Osteoblast (primary cell): Measurements from ENCODE around the gene DNAJB6. TPM values are rescaled to one million over a fixed set of nuclear protein-coding genes. Genes with fewer than 3 reads are reported as not detected.
A peak's percentile ranks its signal among the peaks of the same experiment; 100 is the strongest.

ENCODE experiments used
- DNase-seq: peaks from one replicate; pipeline ENCODE4 v3.0.0; 2011; ENCODE audit warnings: low spot score, mixed read lengths; ENCODE audit not compliant: insufficient read length; ENCODE audit errors: missing footprints
- H2AFZ ChIP-seq: 2 replicates; pipeline ENCODE4 v1.6.0; 2011; ENCODE audit warnings: mild to moderate bottlenecking, low read length
- H3K27ac ChIP-seq: 2 replicates; pipeline ENCODE4 v1.5.1; 2011; ENCODE audit warnings: mild to moderate bottlenecking, low read depth, low read length, moderate library complexity
- H3K27me3 ChIP-seq: 2 replicates; pipeline ENCODE4 v1.6.0; 2012; ENCODE audit warnings: mild to moderate bottlenecking, control low read depth, inconsistent platforms, low read length, moderate library complexity; ENCODE audit not compliant: insufficient read depth
- H3K36me3 ChIP-seq: 2 replicates; pipeline ENCODE4 v1.5.1; 2011; ENCODE audit warnings: mild to moderate bottlenecking, low read length, control low read depth, moderate library complexity; ENCODE audit not compliant: insufficient read depth
- H3K4me1 ChIP-seq: 2 replicates; pipeline ENCODE4 v1.5.1; 2011; ENCODE audit warnings: mild to moderate bottlenecking, low read length, control low read depth, moderate library complexity; ENCODE audit not compliant: insufficient read depth
- H3K4me2 ChIP-seq: 2 replicates; pipeline ENCODE4 v1.6.0; 2011; ENCODE audit warnings: mild to moderate bottlenecking, low read length; ENCODE audit not compliant: insufficient read depth
- H3K4me3 ChIP-seq: fragments of 200-600 bp; sonication (generic); 3 replicates; pipeline ENCODE4 v1.5.1; 2012; ENCODE audit warnings: mild to moderate bottlenecking, low read length, inconsistent platforms; ENCODE audit not compliant: insufficient read depth
- H3K79me2 ChIP-seq: 2 replicates; pipeline ENCODE4 v1.6.0; 2012; ENCODE audit warnings: mild to moderate bottlenecking, low read length, control low read depth, inconsistent platforms; ENCODE audit not compliant: insufficient read depth
- H3K9me3 ChIP-seq: 2 replicates; pipeline ENCODE4 v1.5.1; 2011; ENCODE audit warnings: low read depth, low read length, control low read depth
- H4K20me1 ChIP-seq: 2 replicates; pipeline ENCODE4 v1.6.0; 2012; ENCODE audit warnings: mild to moderate bottlenecking, low read length, control low read depth; ENCODE audit not compliant: insufficient read depth
- CTCF ChIP-seq: IDR thresholded peaks from 2 replicates; pipeline ENCODE4 v1.5.1; 2011; ENCODE audit warnings: mild to moderate bottlenecking, low read depth, low read length, moderate library complexity; ENCODE audit errors: extremely low read depth
- total RNA-seq: library from RNA; depleted of rRNA; stranded (reverse); fragments of >200 nt; gene quantifications from 2 replicates; pipeline ENCODE4 v1.2.3, GENCODE V29; 2012

DNAJB6 gene
- total RNA-seq, 1 donor = 84.7 TPM

DNA sequence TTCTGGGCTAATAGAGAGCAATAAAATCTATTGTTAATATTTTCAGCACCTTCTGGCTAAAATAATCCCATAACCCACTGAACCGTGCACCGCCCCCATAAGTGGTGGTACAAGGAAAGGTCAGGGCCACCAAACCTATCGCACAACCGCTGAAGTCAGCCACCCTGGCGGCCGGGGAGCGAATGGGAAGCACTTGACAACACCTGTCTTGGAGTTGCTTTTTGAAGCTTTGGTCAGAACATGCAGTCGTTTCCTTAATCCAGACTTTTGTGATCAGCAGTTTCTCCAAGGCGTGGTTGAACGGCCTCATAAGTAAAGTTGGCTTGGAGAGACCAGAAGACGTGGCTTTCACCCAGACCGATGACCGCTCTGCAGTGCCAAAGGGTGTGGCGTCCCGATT, 97.4 kb downstream of the DNAJB6 start:
- no peaks in the 10 kb centered on the region for H3K36me3 ChIP-seq
- no peak for TF ChIP-seq CTCF
- no peak overlapping the region for H3K4me3 ChIP-seq
- no peaks in the 10 kb centered on the region for H3K27me3 ChIP-seq
- H3K9me3 ChIP-seq = no peaks in the 10 kb centered on the region
- DNase-seq = peak; percentile 77
- H4K20me1 ChIP-seq = no peaks in the 10 kb centered on the region
- no peak overlapping the region for H2AFZ ChIP-seq
- H3K27ac ChIP-seq = no peak overlapping the region
- H3K4me1 ChIP-seq = peaks cover 6% of the 10 kb centered on the region
- no peaks in the 10 kb centered on the region for H3K79me2 ChIP-seq
- H3K4me2 ChIP-seq = no peak overlapping the region

- H3K27ac ChIP-seq = no peak overlapping the region
These were observed 97.9 kb downstream of the DNAJB6 start for GRCh38 chr7:157434701-157435100.

DNA sequence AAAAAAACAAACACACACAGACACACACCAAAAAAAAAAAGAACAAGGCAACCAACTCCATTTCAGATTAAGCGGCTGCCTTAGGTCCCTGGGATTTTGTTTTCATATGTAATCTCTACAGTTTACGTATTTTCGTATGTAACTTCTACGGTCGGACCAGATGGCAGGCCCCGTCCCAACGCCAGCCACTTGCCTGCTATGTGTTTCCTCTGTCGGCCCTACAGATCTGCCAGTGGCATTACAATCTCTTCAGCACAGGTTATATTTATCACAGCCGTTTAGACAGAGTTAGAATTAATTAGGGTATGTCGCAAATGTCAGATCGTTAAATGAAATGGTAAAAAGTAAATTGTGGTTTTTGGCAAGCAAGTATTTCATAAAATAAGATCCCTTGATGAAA, 99.3 kb downstream of the DNAJB6 start:
- Histone ChIP-seq H3K4me2 (no peak overlapping the region), H3K27ac (no peak overlapping the region), H3K4me1 (peaks cover 6% of the 10 kb centered on the region), H3K9me3 (no peaks in the 10 kb centered on the region), H3K79me2 (no peaks in the 10 kb centered on the region), H3K36me3 (no peaks in the 10 kb centered on the region), H3K4me3 (no peak overlapping the region), H4K20me1 (no peaks in the 10 kb centered on the region), H2AFZ (no peak overlapping the region), H3K27me3 (no peaks in the 10 kb centered on the region)
- TF ChIP-seq CTCF = no peak
- DNase-seq = peak; percentile 44

More at GRCh38 chr7:157434701-157435100, 97.9 kb downstream of the DNAJB6 start:
- H3K79me2 ChIP-seq = no peaks in the 10 kb centered on the region
- H3K4me3 ChIP-seq = no peak overlapping the region
- no peak overlapping the region for H3K4me2 ChIP-seq
- H3K36me3 ChIP-seq = no peaks in the 10 kb centered on the region
- no peaks in the 10 kb centered on the region for H4K20me1 ChIP-seq
- DNase-seq = peak; percentile 64
- H3K9me3 ChIP-seq = no peaks in the 10 kb centered on the region
- TF ChIP-seq CTCF = no peak
- H2AFZ ChIP-seq = no peak overlapping the region
- no peaks in the 10 kb centered on the region for H3K27me3 ChIP-seq
- peaks cover 6% of the 10 kb centered on the region for H3K4me1 ChIP-seq

DNA sequence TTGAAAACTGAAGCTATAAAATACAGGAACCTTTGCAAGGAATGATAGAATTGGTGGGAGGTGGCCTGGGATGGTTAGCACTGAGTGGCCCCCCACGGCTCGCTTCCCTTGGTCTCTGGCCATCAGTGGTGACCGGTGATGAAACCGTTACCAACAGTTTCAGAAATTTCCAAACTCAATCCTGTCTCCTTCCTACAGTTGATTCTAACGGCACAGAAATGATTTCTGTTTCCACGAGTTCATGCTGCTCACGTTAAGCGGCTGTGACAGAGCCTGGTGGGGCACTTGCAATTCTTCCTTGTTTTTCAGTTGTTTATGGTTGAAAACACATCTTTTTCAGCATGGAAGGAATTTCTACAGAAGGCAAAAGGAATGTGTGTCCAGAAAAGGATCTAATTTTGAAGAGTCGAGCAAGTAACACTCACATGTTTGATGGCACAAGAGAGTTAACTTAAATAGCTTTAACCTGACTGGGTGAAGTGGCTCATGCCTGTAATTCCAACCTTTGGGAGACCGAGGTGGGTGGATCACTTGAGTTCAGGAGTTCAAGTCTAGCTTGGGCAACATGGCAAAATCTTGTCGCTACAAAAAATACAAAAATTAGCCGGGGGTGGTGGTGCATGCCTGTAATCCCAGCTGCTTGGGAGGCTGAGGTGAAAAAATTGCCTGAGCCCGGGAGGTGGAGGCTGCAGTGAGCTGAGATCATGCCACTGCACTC, 100.1 kb downstream of the DNAJB6 start:
- no peaks in the 10 kb centered on the region for H3K27me3 ChIP-seq
- H3K79me2 ChIP-seq = no peaks in the 10 kb centered on the region
- no peaks in the 10 kb centered on the region for H3K36me3 ChIP-seq
- DNase-seq = peak; percentile 81
- H3K27ac ChIP-seq = no peak overlapping the region
- H2AFZ ChIP-seq = no peak overlapping the region
- no peak overlapping the region for H3K4me3 ChIP-seq
- no peaks in the 10 kb centered on the region for H4K20me1 ChIP-seq
- TF ChIP-seq CTCF = no peak
- H3K4me1 ChIP-seq = peaks cover 6% of the 10 kb centered on the region
- no peak overlapping the region for H3K4me2 ChIP-seq
- no peaks in the 10 kb centered on the region for H3K9me3 ChIP-seq
